Fibroblast of pulmonary artery (primary cell): ENCODE results near the gene PARD3.

Experiments
- DNase-seq: peaks from one replicate; pipeline ENCODE4 v3.0.0-alpha.2; 2010; ENCODE audit warnings: low read depth
- H3K4me3 ChIP-seq: replicated peaks from 2 replicates; pipeline ENCODE4 v1.5.1; 2011; ENCODE audit warnings: low read depth, mild to moderate bottlenecking, control low read depth, low read length, moderate library complexity
- CTCF ChIP-seq: IDR thresholded peaks from 2 replicates; pipeline ENCODE4 v1.5.1; 2011; ENCODE audit warnings: mild to moderate bottlenecking, control low read depth, low read length, inconsistent platforms; ENCODE audit errors: missing control alignments

The PARD3 gene

GRCh38 chr10:34514290-34514689, 300.8 kb downstream of the PARD3 start:
- no peak for TF ChIP-seq CTCF
- DNase-seq: no peak
- no peak overlapping the region for H3K4me3 ChIP-seq

- no peak overlapping the region for H3K4me3 ChIP-seq
- no peak for DNase-seq
- no peak for TF ChIP-seq CTCF
Measured at GRCh38 chr10:34513636-34514035, 301.5 kb downstream of the PARD3 start.

GRCh38 chr10:34507217-34507616, 307.9 kb downstream of the PARD3 start:
- no peak for TF ChIP-seq CTCF
- DNase-seq: no peak
- H3K4me3 ChIP-seq: no peak overlapping the region

GRCh38 chr10:34506786-34507185, 308.3 kb downstream of the PARD3 start:
- DNase-seq: no peak
- no peak for TF ChIP-seq CTCF
- no peak overlapping the region for H3K4me3 ChIP-seq

GRCh38 chr10:34505338-34505737, 309.8 kb downstream of the PARD3 start:
- H3K4me3 ChIP-seq: no peak overlapping the region
- no peak for DNase-seq
- TF ChIP-seq CTCF: no peak

- DNase-seq: peak; percentile 50
- no peak for TF ChIP-seq CTCF
Measured at GRCh38 chr10:34504534-34504933, 310.6 kb downstream of the PARD3 start.

GRCh38 chr10:34503704-34504103, 311.4 kb downstream of the PARD3 start:
- H3K4me3 ChIP-seq: no peak overlapping the region
- no peak for DNase-seq
- TF ChIP-seq CTCF: no peak

More at GRCh38 chr10:34504534-34504933, 310.6 kb downstream of the PARD3 start:
- H3K4me3 ChIP-seq: no peak overlapping the region
